ENCODE measurements around the gene RXFP1.
"Not testable (repeated sequence)": the region's sequence is repeated elsewhere in the genome, so short reads cannot be mapped to it uniquely, and the experiment has no call there.

Gene RXFP1

GRCh38 chr4:158613046-158613445 lies 91.4 kb downstream of the RXFP1 start:
- no peak for DNase-seq (ENCODE audit: low read depth in 2 of 2)

- DNase-seq (ENCODE audit: low read depth in 2 of 2), result no peak
These were observed 96.3 kb downstream of the RXFP1 start for GRCh38 chr4:158617956-158618355.

GRCh38 chr4:158621729-158622128 lies 100.0 kb downstream of the RXFP1 start:
- DNase-seq (ENCODE audit: low read depth in 2 of 2), result no peak

GRCh38 chr4:158622251-158622650 lies 100.6 kb downstream of the RXFP1 start:
- no peak for DNase-seq (ENCODE audit: low read depth in 2 of 2)

- no peak for DNase-seq (ENCODE audit: low read depth in 2 of 2)
These were observed 103.3 kb downstream of the RXFP1 start for GRCh38 chr4:158624889-158625478.

GRCh38 chr4:158625544-158625943 lies 103.9 kb downstream of the RXFP1 start:
- DNase-seq (ENCODE audit: low read depth in 2 of 2), result no peak

GRCh38 chr4:158630893-158631292 lies 109.2 kb downstream of the RXFP1 start:
- DNase-seq (ENCODE audit: low read depth in 2 of 2), result no peak

GRCh38 chr4:158636619-158637018 lies 114.9 kb downstream of the RXFP1 start:
- no peak for DNase-seq (ENCODE audit: low read depth in 2 of 2)

- DNase-seq (ENCODE audit: low read depth in 2 of 2), result no peak
These were observed 122.7 kb downstream of the RXFP1 start for GRCh38 chr4:158644356-158644755.

GRCh38 chr4:158644760-158645159 lies 123.1 kb downstream of the RXFP1 start:
- DNase-seq (ENCODE audit: low read depth in 2 of 2), result no peak

- DNase-seq (ENCODE audit: low read depth in 2 of 2), result no peak
These were observed 127.5 kb downstream of the RXFP1 start for GRCh38 chr4:158649111-158649680.

- DNase-seq (ENCODE audit: low read depth in 2 of 2), result no peak
These were observed 131.2 kb downstream of the RXFP1 start for GRCh38 chr4:158652920-158653319.

- DNase-seq (ENCODE audit: low read depth in 2 of 2), result no peak
These were observed 134.8 kb downstream of the RXFP1 start for GRCh38 chr4:158656439-158656838.

- no peak for DNase-seq (ENCODE audit: low read depth in 2 of 2)
These were observed 135.6 kb downstream of the RXFP1 start for GRCh38 chr4:158657291-158657690.

- DNase-seq (ENCODE audit: low read depth in 2 of 2), result not testable (repeated sequence)
These were observed 141.6 kb downstream of the RXFP1 start for GRCh38 chr4:158663255-158663654.

- DNase-seq (ENCODE audit: low read depth in 2 of 2), result not testable (repeated sequence)
These were observed 142.3 kb downstream of the RXFP1 start for GRCh38 chr4:158663707-158664625.

GRCh38 chr4:158664806-158665205 lies 143.1 kb downstream of the RXFP1 start:
- no peak for DNase-seq (ENCODE audit: low read depth in 2 of 2)

- no peak for DNase-seq (ENCODE audit: low read depth in 2 of 2)
These were observed 145.2 kb downstream of the RXFP1 start for GRCh38 chr4:158666892-158667291.

GRCh38 chr4:158667651-158668198 lies 146.0 kb downstream of the RXFP1 start:
- DNase-seq (ENCODE audit: low read depth in 2 of 2), result no peak

- DNase-seq (ENCODE audit: low read depth in 2 of 2), result no peak
These were observed 147.6 kb downstream of the RXFP1 start for GRCh38 chr4:158669310-158669709.

GRCh38 chr4:158670975-158671664 lies 149.4 kb downstream of the RXFP1 start:
- DNase-seq (ENCODE audit: low read depth in 2 of 2), result peak; percentile 2 to 4

- DNase-seq (ENCODE audit: low read depth in 2 of 2), result no peak
These were observed 149.9 kb downstream of the RXFP1 start, which contains the start of gene C4orf46 for GRCh38 chr4:158671665-158671914. TSS of gene C4orf46 (minus strand) at chr4:158671887. CDS start at chr4:158671801, 86 bp downstream.

All from stimulated activated CD8-positive, alpha-beta memory T cell treated with anti-CD3 and anti-CD28 coated beads, Interleukin-2, amount 100 ng/mL, for 1 hour (primary cell).